ENCODE data around the gene MCF2L2. TPM values are rescaled to one million over a fixed set of nuclear protein-coding genes. Genes with fewer than 3 reads are reported as not detected.

Gene MCF2L2
- total and polyA plus RNA-seq, 9 donors = 0.12 to 2.2 (median 0.61) TPM

- DNase-seq = no peak
- Histone ChIP-seq H3K36me3 (no peaks in the 10 kb centered on the region), H3K27ac (no peak overlapping the region), H3K4me1 (ENCODE audit: insufficient read depth) (no peaks in the 10 kb centered on the region), H3K27me3 (no peaks in the 10 kb centered on the region), H3K9me3 (no peaks in the 10 kb centered on the region), H3K4me3 (no peak overlapping the region)
- TF ChIP-seq EP300 (IDR thresholded peaks at IDR 0.05) (no peak), POLR2A (IDR thresholded peaks at IDR 0.05) (no peak)
- TF ChIP-seq, protein P1, sequence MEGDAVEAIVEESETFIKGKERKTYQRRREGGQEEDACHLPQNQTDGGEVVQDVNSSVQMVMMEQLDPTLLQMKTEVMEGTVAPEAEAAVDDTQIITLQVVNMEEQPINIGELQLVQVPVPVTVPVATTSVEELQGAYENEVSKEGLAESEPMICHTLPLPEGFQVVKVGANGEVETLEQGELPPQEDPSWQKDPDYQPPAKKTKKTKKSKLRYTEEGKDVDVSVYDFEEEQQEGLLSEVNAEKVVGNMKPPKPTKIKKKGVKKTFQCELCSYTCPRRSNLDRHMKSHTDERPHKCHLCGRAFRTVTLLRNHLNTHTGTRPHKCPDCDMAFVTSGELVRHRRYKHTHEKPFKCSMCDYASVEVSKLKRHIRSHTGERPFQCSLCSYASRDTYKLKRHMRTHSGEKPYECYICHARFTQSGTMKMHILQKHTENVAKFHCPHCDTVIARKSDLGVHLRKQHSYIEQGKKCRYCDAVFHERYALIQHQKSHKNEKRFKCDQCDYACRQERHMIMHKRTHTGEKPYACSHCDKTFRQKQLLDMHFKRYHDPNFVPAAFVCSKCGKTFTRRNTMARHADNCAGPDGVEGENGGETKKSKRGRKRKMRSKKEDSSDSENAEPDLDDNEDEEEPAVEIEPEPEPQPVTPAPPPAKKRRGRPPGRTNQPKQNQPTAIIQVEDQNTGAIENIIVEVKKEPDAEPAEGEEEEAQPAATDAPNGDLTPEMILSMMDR (IDR thresholded peaks at IDR 0.05) = no peak
- WGBS, 3 donors = 74 to 77% (median 76%) methylated on average over 9 of the region's 9 CpGs
- intact Hi-C loops (cut with DNase I) = no loop called here
Measured at GRCh38 chr3:183210862-183211341, 217.5 kb downstream of the MCF2L2 start.

- Histone ChIP-seq H3K4me1 (ENCODE audit: insufficient read depth) (no peaks in the 10 kb centered on the region), H3K9me3 (no peaks in the 10 kb centered on the region), H3K4me3 (no peak overlapping the region), H3K27me3 (no peaks in the 10 kb centered on the region), H3K36me3 (no peaks in the 10 kb centered on the region), H3K27ac (no peak overlapping the region)
- DNase-seq = no peak
- 78 to 86% (median 80%) methylated on average over 5 of the region's 5 CpGs for WGBS, 3 donors
- intact Hi-C loops (cut with DNase I) = no loop called here
- no peak for TF ChIP-seq EP300 (IDR thresholded peaks at IDR 0.05)
- TF ChIP-seq, protein P1 (IDR thresholded peaks at IDR 0.05) = no peak
- no peak for TF ChIP-seq POLR2A (IDR thresholded peaks at IDR 0.05)
Measured at GRCh38 chr3:183210341-183210740, 218.1 kb downstream of the MCF2L2 start.

GRCh38 chr3:183208800-183209199 lies 219.6 kb downstream of the MCF2L2 start:
- Histone ChIP-seq H3K36me3 (no peaks in the 10 kb centered on the region), H3K4me3 (no peak overlapping the region), H3K4me1 (ENCODE audit: insufficient read depth) (no peaks in the 10 kb centered on the region), H3K9me3 (no peaks in the 10 kb centered on the region), H3K27me3 (no peaks in the 10 kb centered on the region), H3K27ac (no peak overlapping the region)
- TF ChIP-seq EP300 (IDR thresholded peaks at IDR 0.05) = no peak
- DNase-seq = no peak
- intact Hi-C loops (cut with DNase I) = no loop called here
- 81 to 90% (median 84%) methylated on average over 2 of the region's 2 CpGs for WGBS, 3 donors

DNA sequence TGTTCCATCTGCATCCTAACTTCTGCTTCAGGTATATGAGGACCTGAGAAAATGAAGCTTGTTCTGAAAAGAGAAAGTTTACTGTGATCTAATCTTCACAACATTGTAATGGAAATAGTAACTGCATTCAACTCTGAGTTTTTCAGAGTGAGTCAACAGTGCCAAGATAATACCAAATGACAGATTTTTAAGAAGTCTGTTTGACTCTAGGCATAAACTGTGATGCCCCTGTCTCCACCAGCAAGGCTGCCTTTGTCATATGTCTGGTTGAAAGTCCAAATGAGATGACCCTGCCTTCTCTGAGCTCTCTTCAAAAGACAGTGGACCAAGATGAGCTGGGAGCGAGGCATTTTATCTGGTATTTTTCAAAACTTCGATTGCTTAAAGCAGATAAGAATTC lies 220.2 kb downstream of the MCF2L2 start:
- 66 to 80% (median 70%) methylated on average over 2 of the region's 2 CpGs for WGBS, 3 donors
- no peak overlapping the region for H3K4me3 ChIP-seq
- no peaks in the 10 kb centered on the region for H3K4me1 ChIP-seq (ENCODE audit: insufficient read depth)
- H3K9me3 ChIP-seq = no peaks in the 10 kb centered on the region
- DNase-seq = no peak
- H3K36me3 ChIP-seq = no peaks in the 10 kb centered on the region
- TF ChIP-seq, protein P1 (IDR thresholded peaks at IDR 0.05) = no peak
- TF ChIP-seq EP300 (IDR thresholded peaks at IDR 0.05) (no peak), POLR2A (IDR thresholded peaks at IDR 0.05) (no peak)
- intact Hi-C loops (cut with DNase I) = no loop called here
- no peak overlapping the region for H3K27ac ChIP-seq
- no peaks in the 10 kb centered on the region for H3K27me3 ChIP-seq

GRCh38 chr3:183203670-183204069 lies 224.7 kb downstream of the MCF2L2 start:
- intact Hi-C loops (cut with DNase I) = no loop called here

More at GRCh38 chr3:183203670-183204069, 224.7 kb downstream of the MCF2L2 start:
- no peaks in the 10 kb centered on the region for H3K4me1 ChIP-seq (ENCODE audit: insufficient read depth)
- no peaks in the 10 kb centered on the region for H3K27me3 ChIP-seq
- H3K4me3 ChIP-seq = no peak overlapping the region
- TF ChIP-seq, protein P1 (IDR thresholded peaks at IDR 0.05) = no peak
- TF ChIP-seq POLR2A (IDR thresholded peaks at IDR 0.05) = no peak
- no peak for TF ChIP-seq EP300 (IDR thresholded peaks at IDR 0.05)
- H3K36me3 ChIP-seq = no peaks in the 10 kb centered on the region
- no peaks in the 10 kb centered on the region for H3K9me3 ChIP-seq
- H3K27ac ChIP-seq = no peak overlapping the region
- DNase-seq = no peak
